Endothelial cell of umbilical vein (primary cell): ENCODE data around the gene FHOD3. TPM values are rescaled to one million over a fixed set of nuclear protein-coding genes. Genes with fewer than 3 reads are reported as not detected.

ENCODE experiments used
- BruUV-seq: library from RNA; stranded (reverse); fragments of 400-500 nt; replicated peaks from 2 replicates; lab custom pipeline; 2021; lab: Mats Ljungman, UMichigan
- CTCF ChIA-PET: fragments of 300-600, 350-600 bp; sonication (Branson Sonifier 250); formaldehyde crosslinking; loops from one replicate; lab custom pipeline; 2021; ENCODE audit warnings: antibody characterized with exemption, inconsistent platforms; lab: Charles Lee
- POLR2A ChIA-PET: fragments of 300-600, 350-600 bp; sonication (Branson Sonifier 250); formaldehyde crosslinking; loops from one replicate; lab custom pipeline; 2021; ENCODE audit warnings: antibody characterized with exemption, inconsistent platforms; lab: Charles Lee
- DNase-seq: peaks from one replicate; pipeline ENCODE4 v3.0.0-alpha.2; 2011; ENCODE audit warnings: low read depth, low spot score
- FAIRE-seq: peaks from 2 replicates; lab custom pipeline; 2011; peaks lifted over from hg19 to GRCh38; lab: Jason Lieb, UNC
- H2AFZ ChIP-seq: 2 replicates; pipeline ENCODE4 v1.6.0; 2012; ENCODE audit warnings: low read depth, low read length, control low read depth, inconsistent platforms
- H3K27ac ChIP-seq: 2 replicates; pipeline ENCODE4 v1.5.1; 2011; ENCODE audit warnings: low read depth, mild to moderate bottlenecking, control low read depth, low read length, moderate library complexity; ENCODE audit not compliant: insufficient read depth
- H3K27me3 ChIP-seq, 2 experiments: 2 replicates each; pipeline versions ENCODE4 v1.6.0 to v1.6.1; 2011; ENCODE audit warnings: low read length in 2 of 2, mixed read lengths in 1 of 2; ENCODE audit not compliant: control insufficient read depth in 2 of 2, insufficient read depth in 2 of 2
- H3K36me3 ChIP-seq, 2 experiments: 2 replicates in 1 of 2; 3 replicates in 1 of 2; pipeline ENCODE4 v1.5.1; 2011; ENCODE audit warnings: low read length in 2 of 2, mild to moderate bottlenecking in 1 of 2, moderate library complexity in 1 of 2; ENCODE audit not compliant: control insufficient read depth in 2 of 2, insufficient read depth in 2 of 2; ENCODE audit errors: extremely low read depth in 1 of 2
- H3K4me1 ChIP-seq: 3 replicates; pipeline ENCODE4 v1.5.1; 2011; ENCODE audit warnings: mild to moderate bottlenecking, low read length; ENCODE audit not compliant: control insufficient read depth, insufficient read depth; ENCODE audit errors: extremely low read depth
- H3K4me2 ChIP-seq: 2 replicates; pipeline ENCODE4 v1.6.1; 2011; ENCODE audit warnings: low read length, control low read depth, mixed read lengths; ENCODE audit not compliant: insufficient read depth
- H3K4me3 ChIP-seq, 3 experiments: fragments of 200-600 bp in 1 of 3; sonication (generic), shearing (Covaris generic) in 1 of 3; replicated peaks in 1 of 3; 2 replicates each; pipeline ENCODE4 v1.5.1; 2011 to 2016; ENCODE audit warnings: control low read depth in 3 of 3, low read length in 3 of 3, mild to moderate bottlenecking in 2 of 3, inconsistent platforms in 1 of 3, low read depth in 1 of 3, moderate library complexity in 1 of 3; ENCODE audit not compliant: insufficient read depth in 1 of 3
- H3K79me2 ChIP-seq: 2 replicates; pipeline ENCODE4 v1.6.0; 2012; ENCODE audit warnings: low read length, inconsistent platforms; ENCODE audit not compliant: control insufficient read depth, insufficient read depth
- H3K9ac ChIP-seq: replicated peaks from 2 replicates; pipeline ENCODE3; 2011; ENCODE audit warnings: low read length, control low read depth; ENCODE audit not compliant: insufficient read depth; ENCODE audit errors: extremely low read depth
- H3K9me1 ChIP-seq: replicated peaks from 3 replicates; pipeline ENCODE4 v1.6.0; 2011; ENCODE audit warnings: mild to moderate bottlenecking, low read length; ENCODE audit not compliant: control insufficient read depth, insufficient read depth; ENCODE audit errors: extremely low read depth
- H3K9me3 ChIP-seq: replicated peaks from 2 replicates; pipeline ENCODE4 v1.5.1; 2012; ENCODE audit warnings: low read length, inconsistent platforms; ENCODE audit not compliant: control insufficient read depth, insufficient read depth
- H4K20me1 ChIP-seq: replicated peaks from 2 replicates; pipeline ENCODE3; 2011; ENCODE audit warnings: mild to moderate bottlenecking, low read length; ENCODE audit not compliant: control insufficient read depth, insufficient read depth; ENCODE audit errors: extremely low read depth
- EZH2 ChIP-seq: IDR thresholded peaks from 2 replicates; pipeline ENCODE4 v1.6.1; 2012; ENCODE audit warnings: borderline replicate concordance, low read depth, mild to moderate bottlenecking, moderate library complexity, low read length, inconsistent platforms; ENCODE audit not compliant: severe bottlenecking
- FOS ChIP-seq: IDR thresholded peaks from 2 replicates; pipeline ENCODE4 v1.6.1; 2011; ENCODE audit warnings: mild to moderate bottlenecking, low read length, moderate library complexity, borderline replicate concordance; ENCODE audit not compliant: insufficient read depth
- GATA2 ChIP-seq: IDR thresholded peaks from 2 replicates; pipeline ENCODE4 v1.7.0; 2011; ENCODE audit warnings: low read depth, mild to moderate bottlenecking, moderate library complexity, mixed read lengths, low read length; ENCODE audit not compliant: insufficient read length, insufficient read depth
- JUN ChIP-seq: IDR thresholded peaks from 2 replicates; pipeline ENCODE4 v1.6.1; 2011; ENCODE audit warnings: borderline replicate concordance, low read depth; ENCODE audit not compliant: insufficient read length, insufficient read depth
- MYC ChIP-seq: IDR thresholded peaks from one replicate; pipeline ENCODE4 v1.6.1; 2011; ENCODE audit warnings: mild to moderate bottlenecking, low read depth, low read length
- POLR2A ChIP-seq: IDR thresholded peaks from 2 replicates; pipeline ENCODE4 v1.6.1; 2012; ENCODE audit warnings: low read depth, mild to moderate bottlenecking, control low read depth, low read length
- POLR2AphosphoS5 ChIP-seq: IDR thresholded peaks from 2 replicates; pipeline ENCODE4 v1.6.1; 2012; ENCODE audit warnings: low read depth, mild to moderate bottlenecking, control low read depth, low read length, moderate library complexity; ENCODE audit not compliant: insufficient read depth
- dilution Hi-C: fragments of 300-500 bp; cut with MboI; formaldehyde crosslinking; loops from one replicate; pipeline ENCODE4 v1.15.0; 2019; ENCODE audit warnings: low sequenced_read_pairs; ENCODE audit not compliant: extremely low pct_ligation_motif_present
- intact Hi-C: fragments of 100-400 bp; cut with micrococcal nuclease; formaldehyde crosslinking; loops from one replicate; pipeline ENCODE4 v1.10.0; 2022
- polyA plus RNA-seq, 4 experiments: library from polyadenylated mRNA; depleted of rRNA in 3 of 4; stranded (reverse) in 3 of 4; unstranded in 1 of 4; fragments of >200 nt; gene quantifications; 2 replicates each; pipeline versions ENCODE4 v1.2.1 to v1.2.3, GENCODE V29; 2011 to 2012; ENCODE audit warnings: missing spikeins in 1 of 4
- total RNA-seq: library from RNA; stranded (reverse); gene quantifications from 2 replicates; pipeline ENCODE4 v1.2.3, GENCODE V29; 2021
- TF ChIP-seq, protein P1 (sequence below), 2 donors: IDR thresholded peaks; 1 replicate in 1 of 2; 2 replicates in 1 of 2; pipeline ENCODE4 v1.5.1; 2011; ENCODE audit warnings: low read length in 2 of 2, mild to moderate bottlenecking in 2 of 2, moderate library complexity in 2 of 2, control low read depth in 1 of 2, inconsistent platforms in 1 of 2, low read depth in 1 of 2; ENCODE audit not compliant: insufficient read depth in 1 of 2; ENCODE audit errors: extremely low read depth in 1 of 2
- TF ChIP-seq, protein P2 (sequence below): IDR thresholded peaks from 2 replicates; pipeline ENCODE4 v1.6.1; 2011; ENCODE audit not compliant: insufficient read depth, insufficient read length

Gene FHOD3
- total and polyA plus RNA-seq, 2 donors (not counting 3 experiments of a cell fraction or from before 2014, with no cell fraction given), result 0.06 to 1.5 TPM

DNA sequence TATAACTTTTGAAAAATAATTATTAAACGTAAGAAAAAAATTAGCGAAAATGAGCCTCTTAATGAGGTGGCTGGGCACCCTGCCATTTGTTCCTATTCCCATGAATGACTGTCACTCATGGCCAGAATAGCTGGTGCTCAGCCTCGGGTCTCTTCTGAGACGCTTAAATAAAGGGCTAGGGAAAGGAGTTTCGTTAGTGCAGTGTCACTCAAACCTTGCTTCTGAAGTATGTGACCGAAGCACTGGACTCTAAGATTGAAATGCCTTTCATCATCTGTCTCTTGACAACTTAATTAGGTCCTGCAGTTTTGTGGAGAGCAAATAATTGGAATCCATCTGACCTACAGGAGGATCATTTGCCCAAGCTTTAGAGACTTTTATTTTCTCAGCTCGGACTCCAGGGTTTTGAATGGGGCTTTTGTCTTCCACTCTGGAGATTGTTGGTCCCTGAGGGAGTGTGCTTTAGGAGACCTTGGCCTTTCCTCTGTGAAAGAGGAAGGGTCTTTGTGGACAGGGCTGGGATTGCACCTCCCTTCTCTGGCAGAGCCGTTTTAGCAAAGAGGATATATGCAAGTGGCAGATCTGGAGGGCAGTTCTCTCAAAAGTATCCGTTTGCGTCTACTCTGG, 42.3 kb upstream of the FHOD3 start:
- no peaks in the 10 kb centered on the region for H3K36me3 ChIP-seq
- H3K4me2 ChIP-seq, result no peak overlapping the region
- H3K9me1 ChIP-seq, result no peaks in the 10 kb centered on the region
- FAIRE-seq (no peak), DNase-seq (no peak)
- TF ChIP-seq FOS (no peak), POLR2A (no peak), JUN (no peak), MYC (no peak), POLR2AphosphoS5 (no peak), EZH2 (no peak), GATA2 (no peak)
- TF ChIP-seq, protein P1, sequence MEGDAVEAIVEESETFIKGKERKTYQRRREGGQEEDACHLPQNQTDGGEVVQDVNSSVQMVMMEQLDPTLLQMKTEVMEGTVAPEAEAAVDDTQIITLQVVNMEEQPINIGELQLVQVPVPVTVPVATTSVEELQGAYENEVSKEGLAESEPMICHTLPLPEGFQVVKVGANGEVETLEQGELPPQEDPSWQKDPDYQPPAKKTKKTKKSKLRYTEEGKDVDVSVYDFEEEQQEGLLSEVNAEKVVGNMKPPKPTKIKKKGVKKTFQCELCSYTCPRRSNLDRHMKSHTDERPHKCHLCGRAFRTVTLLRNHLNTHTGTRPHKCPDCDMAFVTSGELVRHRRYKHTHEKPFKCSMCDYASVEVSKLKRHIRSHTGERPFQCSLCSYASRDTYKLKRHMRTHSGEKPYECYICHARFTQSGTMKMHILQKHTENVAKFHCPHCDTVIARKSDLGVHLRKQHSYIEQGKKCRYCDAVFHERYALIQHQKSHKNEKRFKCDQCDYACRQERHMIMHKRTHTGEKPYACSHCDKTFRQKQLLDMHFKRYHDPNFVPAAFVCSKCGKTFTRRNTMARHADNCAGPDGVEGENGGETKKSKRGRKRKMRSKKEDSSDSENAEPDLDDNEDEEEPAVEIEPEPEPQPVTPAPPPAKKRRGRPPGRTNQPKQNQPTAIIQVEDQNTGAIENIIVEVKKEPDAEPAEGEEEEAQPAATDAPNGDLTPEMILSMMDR (IDR thresholded peaks at IDR 0.05; ENCODE audit: extremely low read depth in 1 of 2, insufficient read depth in 1 of 2, low read depth in 1 of 2, low read length in 2 of 2), result no peak
- TF ChIP-seq, protein P2, sequence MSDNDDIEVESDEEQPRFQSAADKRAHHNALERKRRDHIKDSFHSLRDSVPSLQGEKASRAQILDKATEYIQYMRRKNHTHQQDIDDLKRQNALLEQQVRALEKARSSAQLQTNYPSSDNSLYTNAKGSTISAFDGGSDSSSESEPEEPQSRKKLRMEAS, result no peak
- CTCF ChIA-PET, result interaction anchor here (0.8 kb wide), 1 partner anchor 12 kb away, joined by 3 read pairs; no protein-coding TSS in a partner anchor
- H3K79me2 ChIP-seq, result no peaks in the 10 kb centered on the region
- H4K20me1 ChIP-seq, result no peaks in the 10 kb centered on the region
- H3K9ac ChIP-seq, result no peak overlapping the region
- peaks cover under 1 to 2% of the 10 kb centered on the region in 2 experiments for H3K27me3 ChIP-seq
- no peak overlapping the region for H3K4me3 ChIP-seq
- intact Hi-C loops, result no loop called here
- H3K9me3 ChIP-seq, result no peaks in the 10 kb centered on the region
- no peak overlapping the region for H3K27ac ChIP-seq
- no TSS peak for BruUV-seq
- no peak overlapping the region for H2AFZ ChIP-seq
- POLR2A ChIA-PET, result no interaction called here
- dilution Hi-C loops, result no loop called here
- no peaks in the 10 kb centered on the region for H3K4me1 ChIP-seq
